K562 (cell line): ENCODE results near the gene COL4A2.

ENCODE experiments used
- CBX1 ChIP-seq: sonication (generic); IDR thresholded peaks from 2 replicates; pipeline ENCODE4 v1.6.1; 2016; ENCODE audit warnings: antibody characterized with exemption, low read depth, mild to moderate bottlenecking
- CTCF ChIP-seq, 3 experiments: IDR thresholded peaks in 2 of 3; conservative IDR thresholded peaks in 1 of 3; 2 replicates each; pipeline ENCODE4 v1.5.1; 2011 to 2012; ENCODE audit warnings: low read length in 3 of 3, mild to moderate bottlenecking in 3 of 3, control low read depth in 2 of 3, improper control_type of control experiment in 1 of 3, inconsistent platforms in 1 of 3, low read depth in 1 of 3, mixed read lengths in 1 of 3, moderate library complexity in 1 of 3; ENCODE audit not compliant: insufficient read depth in 2 of 3
- NR1H2 ChIP-seq: sonication (generic); formaldehyde crosslinking; IDR thresholded peaks from 2 replicates; pipeline ENCODE4 v1.4.0; 2020; ENCODE audit warnings: mild to moderate bottlenecking, missing genetic modification reagents

- TF ChIP-seq CTCF (IDR thresholded peaks at IDR 0.05 in 2 of 3, conservative IDR thresholded peaks at IDR 0.05 in 1 of 3; ENCODE audit: insufficient read depth in 2 of 3, low read depth in 1 of 3, low read length in 3 of 3) (no peak), NR1H2 (CRISPR knock-in tag) (no peak), CBX1 (no peak)
Measured at GRCh38 chr13:110531671-110532083, 224.6 kb downstream of the COL4A2 start.
